ENCODE measurements around the gene NTN1.

DNA sequence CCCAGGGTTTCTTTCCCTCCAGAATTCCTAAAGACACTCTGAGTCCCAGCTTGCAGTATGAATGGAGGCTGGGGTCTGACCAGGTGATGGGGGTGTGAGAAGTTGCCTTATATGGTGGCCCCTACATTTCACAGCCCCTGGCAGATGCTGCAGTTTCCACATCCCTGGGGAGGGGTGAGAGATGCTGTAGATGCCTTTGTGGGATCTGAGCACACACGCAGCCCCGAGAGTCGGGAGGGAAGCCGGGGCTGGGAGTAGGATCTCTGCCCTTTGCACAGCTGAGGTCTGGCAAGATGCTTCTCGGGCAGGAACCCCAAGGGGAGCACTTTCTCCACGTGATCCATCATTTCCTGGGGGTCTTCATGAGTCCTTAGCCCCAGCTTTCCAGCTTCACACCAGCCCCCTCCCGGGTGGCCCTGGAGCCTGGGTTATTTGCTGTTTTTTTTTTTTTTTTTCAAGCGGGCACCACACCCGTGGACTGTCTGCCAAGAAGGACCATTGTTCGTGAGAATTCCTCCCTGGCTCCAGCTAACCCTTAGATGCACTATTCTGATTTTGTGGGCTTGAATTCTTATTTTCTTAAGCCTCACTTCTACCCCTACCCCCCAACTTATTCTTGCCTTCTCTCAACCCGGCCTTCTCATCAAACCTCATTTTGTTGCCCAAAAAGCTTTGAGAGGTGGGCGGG lies 50.6 kb downstream of the NTN1 start:
- TF ChIP-seq POLR2A (IDR thresholded peaks at IDR 0.05), result no peak
- TF ChIP-seq, protein P1, sequence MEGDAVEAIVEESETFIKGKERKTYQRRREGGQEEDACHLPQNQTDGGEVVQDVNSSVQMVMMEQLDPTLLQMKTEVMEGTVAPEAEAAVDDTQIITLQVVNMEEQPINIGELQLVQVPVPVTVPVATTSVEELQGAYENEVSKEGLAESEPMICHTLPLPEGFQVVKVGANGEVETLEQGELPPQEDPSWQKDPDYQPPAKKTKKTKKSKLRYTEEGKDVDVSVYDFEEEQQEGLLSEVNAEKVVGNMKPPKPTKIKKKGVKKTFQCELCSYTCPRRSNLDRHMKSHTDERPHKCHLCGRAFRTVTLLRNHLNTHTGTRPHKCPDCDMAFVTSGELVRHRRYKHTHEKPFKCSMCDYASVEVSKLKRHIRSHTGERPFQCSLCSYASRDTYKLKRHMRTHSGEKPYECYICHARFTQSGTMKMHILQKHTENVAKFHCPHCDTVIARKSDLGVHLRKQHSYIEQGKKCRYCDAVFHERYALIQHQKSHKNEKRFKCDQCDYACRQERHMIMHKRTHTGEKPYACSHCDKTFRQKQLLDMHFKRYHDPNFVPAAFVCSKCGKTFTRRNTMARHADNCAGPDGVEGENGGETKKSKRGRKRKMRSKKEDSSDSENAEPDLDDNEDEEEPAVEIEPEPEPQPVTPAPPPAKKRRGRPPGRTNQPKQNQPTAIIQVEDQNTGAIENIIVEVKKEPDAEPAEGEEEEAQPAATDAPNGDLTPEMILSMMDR (IDR thresholded peaks at IDR 0.05), result no peak

All from heart left ventricle (tissue), 13 donors.